Stimulated activated naive CD8-positive, alpha-beta T cell treated with anti-CD3 and anti-CD28 coated beads, Interleukin-15, Interleukin-2, amounts not matched to agents 100 U/mL and 50 U/mL, for 24 hours (primary cell): ENCODE data around the gene MT1G.
"Not testable (repeated sequence)": the region's sequence is repeated elsewhere in the genome, so short reads cannot be mapped to it uniquely, and the experiment has no call there.

Experiments used
- ATAC-seq: fragments of 150-1000 bp; cut with Tn5 transposase; one replicate; pipeline ENCODE4 v1.10.0; 2021
- DNase-seq: peaks from one replicate; pipeline ENCODE4 v3.0.0; 2021

The MT1G gene

DNA sequence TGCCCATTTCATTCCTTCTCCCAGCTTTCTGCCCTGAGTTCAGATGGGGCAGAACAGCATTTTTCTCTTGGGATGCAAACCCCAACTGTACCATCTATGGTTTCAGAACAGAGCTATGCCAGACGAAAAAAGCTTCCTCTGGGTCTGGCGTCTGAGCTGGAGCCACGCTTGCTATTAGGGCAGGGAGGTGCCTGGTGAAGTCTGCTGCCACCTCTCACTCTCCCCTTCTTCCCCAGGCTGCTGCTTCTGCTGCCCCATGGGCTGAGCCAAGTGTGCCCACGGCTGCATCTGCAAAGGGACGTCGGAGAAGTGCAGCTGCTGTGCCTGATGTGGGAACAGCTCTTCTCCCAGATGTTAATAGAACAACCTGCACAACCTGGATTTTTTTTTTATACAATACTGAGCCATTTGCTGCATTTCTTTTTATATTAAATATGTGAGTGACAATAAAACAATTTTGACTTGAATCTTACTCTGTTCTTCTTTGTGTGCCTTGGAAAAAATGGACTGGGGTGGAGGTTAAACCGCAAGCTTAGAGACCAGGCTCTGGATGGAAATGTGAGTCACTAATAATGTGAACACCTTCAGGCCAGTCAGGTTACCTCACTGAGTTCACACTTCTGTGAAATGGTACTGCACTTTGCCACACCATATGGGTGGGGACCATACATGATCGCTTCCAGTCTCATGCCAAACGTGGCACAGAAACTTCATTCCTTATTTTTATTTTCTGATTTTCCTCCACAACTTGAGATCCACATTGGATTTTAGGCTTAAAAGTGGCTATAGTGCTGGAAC, 31.1 kb downstream of the MT1G start:
- DNase-seq (no peak), ATAC-seq (no peak)

DNA sequence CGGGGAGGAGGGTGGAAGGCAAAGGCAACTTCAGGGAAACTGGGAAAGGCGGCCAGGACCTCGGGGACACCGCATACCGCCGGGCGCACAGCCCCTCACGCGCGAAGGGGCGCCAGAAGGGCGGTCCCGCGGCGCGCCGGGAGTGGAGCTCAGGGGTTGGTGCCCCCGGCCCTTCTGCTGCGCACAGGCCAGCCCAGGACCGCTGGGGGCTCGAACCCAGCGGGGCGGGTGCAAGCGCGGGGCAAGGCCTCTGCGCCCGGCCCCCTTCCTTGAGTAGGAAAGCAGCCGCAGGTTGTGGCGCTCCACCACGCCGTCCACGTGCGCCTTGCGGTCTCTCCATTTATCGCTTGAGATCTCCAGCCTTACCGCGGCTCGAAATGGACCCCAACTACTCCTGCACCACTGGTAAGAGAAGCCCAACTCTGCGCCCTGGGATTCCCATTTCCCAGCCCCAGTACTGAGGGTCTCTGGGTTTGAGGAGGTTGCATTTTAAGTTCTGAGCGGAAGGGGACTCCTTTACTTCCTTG, 32.4 kb downstream of the MT1G start:
- DNase-seq = no peak
- no peak for ATAC-seq

DNA sequence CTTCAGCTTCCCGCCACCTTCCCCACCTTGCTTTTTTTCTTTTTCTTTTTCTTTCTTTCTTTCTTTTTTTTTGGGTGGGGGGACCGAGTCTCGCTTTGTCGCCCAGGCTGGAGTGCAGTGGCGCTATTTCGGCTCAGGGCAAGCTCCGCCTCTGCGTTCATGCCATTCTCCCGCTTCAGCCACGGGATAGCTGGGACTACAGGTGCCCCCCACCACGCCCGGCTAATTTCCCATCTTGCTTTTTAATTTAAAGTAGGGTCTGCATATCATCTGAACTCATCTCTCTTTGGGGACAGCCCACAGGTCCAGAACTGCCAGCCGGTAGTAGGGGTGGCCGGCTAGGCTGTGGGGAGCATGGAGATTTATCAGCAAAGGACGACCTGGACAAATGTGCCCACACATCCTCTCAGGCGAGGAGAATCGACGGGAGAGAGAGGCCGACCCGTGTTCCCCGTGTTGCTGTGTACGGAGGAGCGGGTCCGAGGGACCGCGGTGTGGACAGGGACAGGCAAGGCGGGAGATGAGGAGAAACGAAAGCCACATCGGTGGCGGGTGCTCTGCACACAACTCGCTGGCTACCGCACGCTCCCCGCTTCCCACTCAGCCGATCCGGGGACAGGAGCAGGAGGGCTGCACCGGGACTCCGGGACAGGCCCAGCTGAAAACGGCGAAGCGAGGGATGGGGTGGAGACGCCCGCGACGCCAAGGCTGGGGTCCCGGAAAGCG, 33.0 kb downstream of the MT1G start:
- DNase-seq (no peak), ATAC-seq (no peak)

DNA sequence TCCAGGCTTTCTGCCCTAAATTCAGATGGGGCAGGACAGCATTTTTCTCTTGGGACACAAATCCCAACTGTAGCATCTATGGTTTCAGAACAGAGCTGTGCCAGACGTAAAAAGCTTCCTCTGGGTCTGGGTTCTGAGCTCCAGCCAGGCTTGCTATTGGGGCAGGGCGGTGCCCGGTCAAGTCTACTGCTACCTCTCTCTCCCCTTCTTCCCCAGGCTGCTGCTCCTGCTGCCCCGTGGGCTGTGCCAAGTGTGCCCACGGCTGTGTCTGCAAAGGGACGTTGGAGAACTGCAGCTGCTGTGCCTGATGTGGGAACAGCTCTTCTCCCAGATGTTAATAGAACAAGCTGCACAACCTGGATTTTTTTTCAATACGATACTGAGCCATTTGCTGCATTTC, 34.3 kb downstream of the MT1G start:
- DNase-seq (no peak), ATAC-seq (no peak)

DNA sequence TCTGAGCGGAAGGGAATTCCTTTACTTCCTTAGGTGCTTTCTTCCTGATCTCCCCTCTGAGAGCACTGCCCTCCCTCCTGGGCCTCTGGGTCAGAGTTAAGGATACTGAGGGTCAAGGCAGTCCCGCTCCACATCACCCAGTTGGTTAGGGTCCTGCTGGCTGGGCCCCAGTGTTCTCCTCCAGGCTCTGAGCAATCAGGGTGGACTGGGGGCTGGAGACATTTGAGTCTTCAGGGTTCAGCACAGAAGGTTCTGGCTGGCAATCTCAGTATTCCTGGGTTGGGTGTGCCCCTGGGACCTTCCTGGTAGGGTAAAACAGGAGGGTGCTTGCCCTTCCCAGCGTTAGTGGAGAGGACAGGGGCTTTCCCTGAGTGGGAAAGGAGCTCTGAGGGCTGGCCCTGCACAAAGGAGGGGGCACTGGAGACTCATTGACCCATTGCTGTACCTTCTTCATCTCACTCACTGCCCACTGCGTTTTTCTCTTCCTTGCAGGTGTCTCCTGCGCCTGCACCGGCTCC, 35.0 kb downstream of the MT1G start:
- DNase-seq (no peak), ATAC-seq (no peak)

DNA sequence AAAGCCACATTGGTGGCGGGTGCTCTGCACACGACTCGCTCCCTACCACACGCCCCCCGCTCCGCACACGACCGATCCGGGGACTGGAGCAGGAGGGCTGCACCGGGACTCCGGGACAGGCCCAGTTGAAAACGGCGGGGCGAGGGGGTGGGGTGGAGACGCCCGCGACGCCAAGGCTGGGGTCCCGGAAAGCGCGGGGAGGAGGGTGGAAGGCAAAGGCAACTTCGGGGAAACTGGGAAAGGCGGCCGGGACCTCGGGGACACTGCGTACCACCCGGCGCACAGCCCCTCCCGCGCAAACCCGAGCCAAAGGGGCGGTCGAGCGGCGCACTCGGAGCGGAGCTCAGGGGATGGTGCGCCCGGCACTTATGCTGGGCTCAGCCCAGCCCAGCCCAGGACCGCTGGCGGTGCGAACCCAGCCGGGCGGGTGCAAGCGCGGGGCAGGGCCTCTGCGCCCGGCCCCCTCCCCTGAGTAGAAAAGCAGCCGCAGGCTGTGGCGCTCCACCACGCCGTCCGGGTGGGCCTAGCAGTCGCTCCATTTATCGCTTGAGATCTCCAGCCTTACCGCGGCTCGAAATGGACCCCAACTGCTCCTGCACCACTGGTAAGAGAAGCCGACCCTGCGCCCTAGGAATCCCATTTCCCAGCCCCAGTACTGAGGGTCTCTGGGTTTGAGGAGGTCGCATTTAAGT, 35.6 kb downstream of the MT1G start, which contains the start of gene MT1M:
Gene MT1M (plus strand): TSS at position 504 of the 692 bp plus-strand sequence. CDS start 73 bp downstream, at position 577.
- DNase-seq = no peak

DNA sequence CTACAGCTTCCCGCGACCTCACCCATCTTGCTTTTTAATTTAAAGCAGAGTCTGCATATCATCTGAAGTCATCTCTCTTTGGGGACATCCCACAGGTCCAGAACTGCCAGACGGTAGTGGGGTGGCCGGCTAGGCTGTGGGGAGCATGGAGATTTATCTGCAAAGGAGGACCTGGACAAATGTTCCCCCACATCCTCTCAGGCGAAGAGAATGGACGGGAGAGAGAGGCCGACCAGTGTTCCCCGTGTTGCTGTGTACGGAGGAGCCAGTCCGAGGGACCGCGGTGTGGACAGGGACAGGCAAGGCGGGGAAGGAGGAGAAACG, 36.1 kb downstream of the MT1G start:
- ATAC-seq (no peak), DNase-seq (no peak)

More for the DNA sequence above, 35.6 kb downstream of the MT1G start, which contains the start of gene MT1M:
- ATAC-seq = peak; percentile 28

DNA sequence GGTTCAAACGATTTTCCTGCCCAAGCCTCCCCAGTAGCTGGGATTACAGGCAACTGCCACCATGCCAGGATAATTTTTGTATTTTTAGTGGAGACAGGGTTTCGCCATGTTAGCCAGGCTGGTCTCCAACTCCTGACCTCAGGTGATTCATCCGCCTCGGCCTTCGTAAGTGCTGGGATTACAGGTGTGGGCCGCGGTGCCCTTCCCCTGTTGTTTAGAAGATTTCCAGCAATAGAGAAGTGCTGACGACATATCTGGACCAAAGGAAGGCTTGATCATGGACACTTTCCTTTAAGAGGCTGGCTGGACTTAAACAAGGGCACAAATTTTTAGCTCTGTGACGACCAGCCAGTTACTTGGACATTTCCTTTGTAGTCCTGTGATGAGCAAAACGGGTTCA, 36.7 kb downstream of the MT1G start:
- DNase-seq = no peak
- ATAC-seq = no peak

DNA sequence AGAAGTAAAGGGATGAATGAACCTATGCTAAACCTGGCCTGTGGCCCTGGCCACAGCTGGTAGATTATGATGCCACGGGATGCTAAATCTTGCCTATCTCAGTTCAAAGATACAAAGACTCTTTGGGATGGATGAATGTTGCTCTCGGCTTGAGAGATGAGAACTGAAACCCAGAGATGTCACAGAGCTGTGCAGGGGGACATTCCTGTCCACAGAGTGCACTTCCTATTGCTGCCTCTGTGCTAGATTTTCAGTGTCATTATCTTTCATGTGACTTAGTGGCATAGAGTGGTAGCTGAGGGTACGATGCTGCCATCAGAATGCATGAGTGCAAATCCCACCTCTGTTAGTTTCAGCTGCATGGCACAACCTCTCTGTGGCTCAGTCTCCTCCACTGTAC, 37.7 kb downstream of the MT1G start:
- no peak for DNase-seq
- ATAC-seq = peak; percentile 29

DNA sequence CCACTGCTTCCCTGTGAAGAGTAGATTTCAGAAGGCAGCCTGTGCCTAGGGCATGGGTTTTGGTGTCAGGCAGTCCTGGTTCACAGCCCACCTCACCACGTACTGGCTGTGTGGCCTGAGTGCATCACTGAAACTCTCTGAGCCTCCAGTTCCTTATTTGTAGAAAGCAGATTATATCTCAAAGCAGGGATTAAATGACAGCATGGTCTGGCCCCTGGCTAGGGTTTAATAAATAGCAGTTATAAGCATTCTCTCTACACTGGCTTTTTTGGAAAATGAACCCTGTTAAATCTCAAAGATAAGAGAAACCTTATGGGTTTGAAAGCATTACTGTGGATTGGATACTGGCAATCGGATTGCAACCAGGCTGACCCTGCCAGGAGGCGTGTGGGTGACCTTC, 38.3 kb downstream of the MT1G start:
- DNase-seq (no peak), ATAC-seq (no peak)

DNA sequence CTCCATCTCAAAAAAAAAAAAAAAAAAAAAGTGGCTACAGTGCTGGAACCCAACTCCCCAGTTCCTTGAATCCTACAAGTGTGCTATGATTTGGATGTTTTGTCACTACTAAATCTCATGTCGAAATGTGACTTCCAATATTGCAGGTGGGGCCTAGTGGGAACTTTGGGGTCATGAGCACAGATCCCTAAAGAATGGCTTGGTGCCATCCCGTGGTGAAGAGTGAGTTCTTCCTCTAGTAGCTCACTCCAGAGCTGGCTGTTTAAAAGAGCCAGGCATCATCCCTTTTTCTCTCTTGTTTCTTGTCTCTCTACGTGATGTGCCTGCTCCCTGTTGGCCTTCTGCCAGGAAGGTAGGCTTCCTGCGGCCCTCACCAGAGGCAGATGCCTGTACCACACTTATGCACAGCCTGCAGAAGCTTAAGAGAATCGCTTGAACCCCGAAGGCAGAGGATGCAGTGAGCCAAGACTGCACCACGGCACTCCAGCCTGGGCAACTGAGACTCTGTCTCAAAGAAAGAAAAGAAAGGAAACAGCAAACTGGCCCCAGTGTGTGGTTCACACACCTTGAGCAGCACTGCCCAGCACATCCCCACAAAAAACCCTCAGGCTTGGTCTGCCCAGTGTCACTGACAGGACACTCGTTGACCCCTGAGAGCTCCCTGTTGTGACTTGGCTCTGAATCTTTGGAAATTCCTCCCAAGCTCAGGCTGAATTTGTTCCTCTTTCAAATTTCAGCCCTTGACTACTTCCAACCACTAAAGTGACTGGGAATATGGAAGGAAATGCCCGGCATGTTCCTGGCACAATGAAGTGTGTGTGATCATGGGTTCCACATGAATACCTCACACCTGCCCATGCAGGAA, 39.1 kb downstream of the MT1G start:
- DNase-seq (no peak), ATAC-seq (no peak)

DNA sequence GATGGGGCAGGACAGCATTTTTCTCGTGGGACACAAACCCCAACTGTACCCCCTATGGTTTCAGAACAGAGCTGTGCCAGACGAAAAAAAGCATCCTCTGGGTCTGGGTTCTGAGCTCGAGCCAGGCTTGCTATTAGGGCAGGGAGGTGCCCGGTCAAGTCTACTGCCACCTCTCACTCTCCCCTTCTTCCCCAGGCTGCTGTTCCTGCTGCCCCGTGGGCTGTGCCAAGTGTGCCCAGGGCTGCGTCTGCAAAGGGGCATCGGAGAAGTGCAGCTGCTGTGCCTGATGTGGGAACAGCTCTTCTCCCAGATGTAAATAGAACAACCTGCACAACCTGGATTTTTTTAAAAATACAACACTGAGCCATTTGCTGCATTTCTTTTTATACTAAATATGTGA, 41.2 kb downstream of the MT1G start:
- no peak for ATAC-seq

DNA sequence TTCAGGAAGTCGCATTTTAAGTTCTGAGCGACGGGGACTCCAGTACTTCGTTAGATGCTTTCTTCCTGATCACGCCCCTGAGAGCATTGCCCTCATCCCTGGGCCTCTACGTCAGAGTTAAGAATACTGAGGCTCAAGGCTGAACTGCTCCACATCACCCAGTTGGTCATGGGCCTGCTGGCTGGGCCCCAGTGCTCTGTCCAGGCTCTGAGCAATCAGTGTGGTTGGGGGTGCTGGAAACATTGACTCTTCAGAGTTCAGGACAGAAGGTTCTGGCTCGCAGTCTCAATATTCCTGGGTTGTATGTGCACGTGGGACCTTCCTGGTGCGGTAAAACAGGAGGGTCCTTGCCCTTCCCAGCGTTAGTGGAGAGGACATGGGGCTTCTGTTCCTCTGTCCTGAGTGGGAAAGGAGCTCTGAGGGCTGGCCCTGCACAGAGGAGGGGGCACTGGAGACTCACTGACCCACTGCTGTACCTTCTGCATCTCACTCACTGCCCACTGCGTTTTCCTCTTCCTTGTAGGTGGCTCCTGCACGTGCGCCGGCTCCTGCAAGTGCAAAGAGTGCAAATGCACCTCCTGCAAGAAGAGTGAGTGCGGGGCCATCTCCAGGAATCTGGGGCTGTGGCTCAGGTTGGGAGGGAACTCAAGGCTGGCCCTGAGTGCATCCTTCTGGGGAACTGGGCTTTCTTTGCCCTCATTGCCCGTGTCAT, 41.8 kb downstream of the MT1G start:
- ATAC-seq (peak; percentile 51), DNase-seq (no peak)

More for the DNA sequence above, 41.2 kb downstream of the MT1G start:
- DNase-seq = no peak

DNA sequence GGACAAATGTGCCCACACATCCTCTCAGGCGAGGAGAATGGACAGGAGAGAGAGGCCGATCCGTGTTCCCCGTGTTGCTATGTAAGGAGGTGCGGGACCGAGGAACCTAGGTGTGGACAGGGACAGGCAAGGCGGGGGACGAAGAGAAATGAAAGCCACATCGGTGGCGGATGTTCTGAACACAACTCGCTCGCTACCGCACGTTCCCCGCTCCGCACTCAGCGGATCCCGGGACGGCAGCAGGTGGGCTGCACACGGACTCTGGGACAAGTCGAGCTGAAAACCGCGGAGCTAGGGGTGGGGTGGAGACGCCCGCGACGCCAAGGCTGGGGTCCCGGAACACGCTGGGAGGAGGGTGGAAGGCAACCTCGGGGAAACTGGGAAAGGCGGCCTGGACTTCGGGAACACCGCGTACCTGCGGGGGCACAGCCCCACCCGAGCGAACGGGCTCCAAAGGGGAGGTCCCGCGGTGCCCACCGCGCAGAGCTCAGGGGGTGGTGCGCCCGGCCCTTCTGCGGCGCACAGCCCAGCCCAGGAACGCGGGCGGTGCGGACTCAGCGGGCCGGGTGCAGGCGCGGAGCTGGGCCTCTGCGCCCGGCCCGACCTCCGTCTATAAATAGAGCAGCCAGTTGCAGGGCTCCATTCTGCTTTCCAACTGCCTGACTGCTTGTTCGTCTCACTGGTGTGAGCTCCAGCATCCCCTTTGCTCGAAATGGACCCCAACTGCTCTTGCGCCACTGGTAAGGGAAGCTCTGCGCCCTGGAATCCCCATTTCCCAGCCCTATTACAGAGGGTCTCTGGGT, 42.5 kb downstream of the MT1G start, which contains the start of gene MT1E:
Gene MT1E (plus strand): TSS at position 642 of the 803 bp plus-strand sequence. CDS start 71 bp downstream, at position 713.
- DNase-seq (peak; percentile 50), ATAC-seq (peak; percentile 89)

DNA sequence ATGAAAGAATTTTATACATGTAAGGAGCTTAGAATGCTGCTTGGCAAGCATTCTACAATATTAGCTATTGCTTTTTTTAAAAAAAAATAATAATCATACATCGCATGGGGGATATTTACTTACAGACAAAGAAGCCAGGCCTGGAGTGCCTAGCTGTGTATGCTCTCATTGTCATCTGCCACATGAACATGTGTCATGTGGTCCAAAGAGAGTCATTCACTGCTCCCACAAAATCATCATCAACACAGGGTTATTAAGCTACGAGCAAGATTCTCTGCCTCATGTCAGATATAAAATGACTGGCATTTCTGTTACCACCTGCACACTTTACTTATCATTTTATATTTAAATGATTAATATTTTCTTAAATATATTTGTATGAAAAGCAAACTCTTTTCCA, 44.2 kb downstream of the MT1G start:
- no peak for DNase-seq
- ATAC-seq = no peak

DNA sequence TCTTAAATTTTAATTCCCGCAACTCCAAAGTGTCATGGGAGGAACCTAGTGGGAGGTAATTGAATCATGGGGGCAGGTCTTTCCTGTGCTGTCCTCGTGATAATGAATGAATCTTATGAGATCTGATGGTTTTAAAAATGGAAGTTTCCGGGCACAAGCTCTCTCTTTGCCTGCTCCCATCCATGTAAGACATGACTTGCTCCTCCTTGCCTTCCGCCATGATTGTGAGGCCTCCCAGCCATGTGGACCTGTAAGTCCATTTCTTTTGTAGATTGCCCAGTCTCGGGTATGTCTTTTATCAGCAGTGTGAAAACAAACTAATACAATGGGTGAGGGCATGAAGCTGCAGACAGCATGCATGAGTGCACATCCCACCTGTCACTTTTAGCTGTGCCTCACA, 44.7 kb downstream of the MT1G start:
- ATAC-seq, DNase-seq: not testable (repeated sequence)

DNA sequence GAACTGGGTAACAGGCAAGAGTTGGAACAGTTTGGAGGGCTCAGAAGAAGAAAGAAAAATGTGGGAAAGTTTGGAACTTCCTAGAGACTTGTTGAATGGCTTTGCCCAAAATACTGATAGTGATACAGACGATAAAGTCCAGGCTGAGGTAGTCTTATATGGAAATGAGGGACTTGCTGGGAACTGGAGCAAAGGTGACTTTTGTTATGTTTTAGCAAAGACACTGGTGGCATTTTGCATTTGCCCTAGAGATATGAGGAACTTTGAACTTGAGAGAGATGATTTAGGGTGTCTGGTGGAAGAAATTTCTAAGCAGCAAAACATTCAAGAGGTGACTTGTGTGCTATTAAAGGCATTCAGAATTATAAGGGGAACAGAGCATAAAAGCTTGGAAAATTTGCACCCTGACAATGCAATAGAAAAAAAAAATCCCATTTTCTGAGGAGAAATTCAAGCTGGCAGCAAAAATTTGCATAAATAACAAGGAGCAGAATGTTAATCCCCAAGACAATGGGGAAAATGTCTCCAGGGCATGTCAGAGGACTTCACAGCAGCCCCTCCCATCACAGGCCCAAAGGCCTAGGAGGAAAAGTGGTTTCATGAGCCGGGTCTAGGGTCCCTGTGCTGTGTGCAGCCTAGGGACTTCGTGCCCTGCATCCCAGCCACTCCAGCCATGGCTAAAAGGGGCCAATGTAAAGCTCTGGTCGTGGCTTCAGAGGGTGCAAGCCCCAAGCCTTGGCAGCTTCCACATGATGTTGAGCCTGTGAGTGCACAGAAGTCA, 46.0 kb downstream of the MT1G start:
- ATAC-seq, DNase-seq: not testable (repeated sequence)

DNA sequence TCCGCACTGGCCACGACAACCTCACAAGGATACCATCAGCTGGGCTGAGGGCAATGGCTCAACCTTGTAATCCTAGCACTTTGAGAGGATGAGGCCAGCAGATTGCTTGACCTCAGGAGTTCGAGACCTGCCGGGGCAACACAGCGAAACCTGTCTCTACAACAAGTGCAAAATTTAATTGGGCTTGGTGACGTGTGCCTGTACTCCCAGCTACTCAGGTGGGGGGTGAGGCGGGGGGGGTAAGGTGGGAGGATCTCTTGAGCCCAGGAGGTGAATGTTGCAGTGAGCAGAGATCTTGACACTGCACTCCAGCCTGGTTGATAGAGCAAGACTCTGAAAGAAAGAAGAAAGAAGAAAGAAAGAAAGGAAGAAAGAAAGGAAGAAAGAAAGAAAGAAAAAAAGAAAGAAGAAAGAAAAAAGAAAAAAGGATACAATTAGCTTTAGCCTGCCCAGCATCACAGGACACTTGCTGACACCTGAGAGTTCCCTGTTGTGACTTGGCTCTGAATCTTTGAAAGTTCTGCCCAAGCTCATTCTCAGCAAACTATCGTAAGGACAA, 47.4 kb downstream of the MT1G start:
- ATAC-seq = no peak
- no peak for DNase-seq

DNA sequence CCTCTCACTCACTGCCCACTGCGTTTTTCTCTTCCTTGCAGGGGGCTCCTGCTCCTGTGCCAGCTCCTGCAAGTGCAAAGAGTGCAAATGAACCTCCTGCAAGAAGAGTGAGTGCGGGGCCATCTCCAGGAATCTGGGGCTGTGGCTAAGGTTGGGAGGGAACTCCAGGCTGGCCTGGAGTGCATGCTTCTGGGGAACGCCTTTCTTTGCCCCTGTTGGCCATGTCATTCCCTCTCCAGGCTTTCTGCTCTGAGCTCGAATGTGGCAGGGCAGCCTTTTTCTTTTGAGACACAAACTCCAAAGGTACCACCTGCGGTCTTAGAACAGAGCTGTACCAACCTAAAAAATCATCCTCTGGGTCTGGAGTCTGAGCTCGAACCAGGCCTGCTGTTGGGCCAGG, 49.7 kb downstream of the MT1G start:
- ATAC-seq = no peak
- no peak for DNase-seq
